Vagina (tissue), 2 donors: ENCODE data around the gene ATXN10. TPM values are rescaled to one million over a fixed set of nuclear protein-coding genes. Genes with fewer than 3 reads are reported as not detected.

ENCODE experiments used
- DNase-seq, 2 donors: peaks; one replicate each; pipeline ENCODE4 v3.0.0-alpha.2; 2017; ENCODE audit errors: extremely low spot score in 2 of 2
- H3K27ac ChIP-seq: fragments of 200-600 bp; sonication (generic); one replicate; pipeline ENCODE4 v1.5.1; 2019
- H3K27me3 ChIP-seq: fragments of 200-600 bp; sonication (generic); one replicate; pipeline ENCODE4 v1.5.1; 2019
- H3K36me3 ChIP-seq, 2 donors: fragments of 200-600 bp; sonication (generic); one replicate each; pipeline ENCODE4 v1.5.1; 2017 to 2019
- H3K4me1 ChIP-seq: fragments of 200-600 bp; sonication (generic); one replicate; pipeline ENCODE4 v1.5.1; 2019
- H3K4me3 ChIP-seq, 2 donors: fragments of 200-600 bp; sonication (generic); 1 replicate in 1 of 2; 2 replicates in 1 of 2; pipeline ENCODE4 v1.5.1; 2016 to 2019
- H3K9me3 ChIP-seq: fragments of 200-600 bp; sonication (generic); one replicate; pipeline ENCODE4 v1.5.1; 2019
- POLR2A ChIP-seq, 2 donors: fragments of 450-650 bp; IDR thresholded peaks; one replicate each; pipeline ENCODE4 v1.6.1; 2017; ENCODE audit warnings: antibody characterized with exemption in 2 of 2, mild to moderate bottlenecking in 2 of 2, moderate library complexity in 2 of 2
- POLR2AphosphoS5 ChIP-seq, 2 donors: sonication (generic); formaldehyde crosslinking; IDR thresholded peaks; one replicate each; pipeline ENCODE4 v1.9.0; 2017; ENCODE audit warnings: antibody characterized with exemption in 2 of 2, mild to moderate bottlenecking in 2 of 2, low read depth in 1 of 2; ENCODE audit not compliant: insufficient read depth in 1 of 2
- intact Hi-C: fragments of 100-400 bp; cut with DNase I; formaldehyde crosslinking; loops from one replicate; pipeline ENCODE4 v1.15.1; 2023
- total RNA-seq: library from RNA; depleted of rRNA; stranded (reverse); fragments of >200 nt; gene quantifications from one replicate; pipeline ENCODE4 v1.2.3, GENCODE V29; 2016
- TF ChIP-seq, protein P1 (sequence below), 3 experiments: fragments of 450-650 bp in 2 of 3; fragments of 200-600 bp in 1 of 3; sonication (generic) in 1 of 3; IDR thresholded peaks; one replicate each; pipeline ENCODE4 v1.5.1; 2017 to 2019; ENCODE audit warnings: antibody characterized with exemption in 3 of 3, mild to moderate bottlenecking in 2 of 3, moderate library complexity in 2 of 3

ATXN10 gene
- total RNA-seq, 1 donor from 2014 or later = 116 TPM

DNA sequence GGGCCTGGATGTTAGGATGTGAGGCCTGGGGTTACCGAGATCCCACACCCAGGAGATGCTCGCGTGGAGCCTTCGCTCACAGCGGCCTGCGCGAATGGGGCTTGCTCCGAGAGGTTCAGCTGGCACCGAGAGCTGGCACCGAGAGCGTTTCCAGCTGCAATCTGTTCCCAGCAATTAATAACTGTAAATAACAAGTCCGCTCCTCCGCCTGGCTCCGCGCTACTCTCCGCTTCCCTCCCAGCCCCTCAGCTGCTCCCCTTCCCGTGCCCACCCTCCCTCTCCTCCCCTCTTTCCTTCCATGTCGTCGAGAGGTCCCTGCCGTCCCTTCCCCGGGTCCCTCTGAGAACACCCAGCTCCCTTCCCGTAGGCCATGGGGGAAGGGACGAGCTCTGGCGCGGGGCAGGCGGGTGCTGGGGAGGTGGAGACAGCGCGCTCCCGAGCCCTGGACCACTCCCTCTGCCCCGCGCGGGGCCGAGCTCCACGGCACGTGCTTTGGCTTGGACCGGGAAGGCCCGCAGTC is 194.6 kb downstream of the ATXN10 start:
- peak in 1 of 2 donors; percentile 81 for DNase-seq
- no peaks in the 10 kb centered on the region for H3K36me3 ChIP-seq
- H3K27me3 ChIP-seq = no peaks in the 10 kb centered on the region
- TF ChIP-seq POLR2AphosphoS5 (IDR thresholded peaks at IDR 0.05; ENCODE audit: insufficient read depth in 1 of 2, low read depth in 1 of 2) (no peak), POLR2A (IDR thresholded peaks at IDR 0.05) (no peak)
- TF ChIP-seq, protein P1, sequence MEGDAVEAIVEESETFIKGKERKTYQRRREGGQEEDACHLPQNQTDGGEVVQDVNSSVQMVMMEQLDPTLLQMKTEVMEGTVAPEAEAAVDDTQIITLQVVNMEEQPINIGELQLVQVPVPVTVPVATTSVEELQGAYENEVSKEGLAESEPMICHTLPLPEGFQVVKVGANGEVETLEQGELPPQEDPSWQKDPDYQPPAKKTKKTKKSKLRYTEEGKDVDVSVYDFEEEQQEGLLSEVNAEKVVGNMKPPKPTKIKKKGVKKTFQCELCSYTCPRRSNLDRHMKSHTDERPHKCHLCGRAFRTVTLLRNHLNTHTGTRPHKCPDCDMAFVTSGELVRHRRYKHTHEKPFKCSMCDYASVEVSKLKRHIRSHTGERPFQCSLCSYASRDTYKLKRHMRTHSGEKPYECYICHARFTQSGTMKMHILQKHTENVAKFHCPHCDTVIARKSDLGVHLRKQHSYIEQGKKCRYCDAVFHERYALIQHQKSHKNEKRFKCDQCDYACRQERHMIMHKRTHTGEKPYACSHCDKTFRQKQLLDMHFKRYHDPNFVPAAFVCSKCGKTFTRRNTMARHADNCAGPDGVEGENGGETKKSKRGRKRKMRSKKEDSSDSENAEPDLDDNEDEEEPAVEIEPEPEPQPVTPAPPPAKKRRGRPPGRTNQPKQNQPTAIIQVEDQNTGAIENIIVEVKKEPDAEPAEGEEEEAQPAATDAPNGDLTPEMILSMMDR (IDR thresholded peaks at IDR 0.05) = no peak
- H3K4me3 ChIP-seq = peak overlapping the region in 1 of 2 donors; percentile 28
- intact Hi-C loops = no loop called here
- no peak overlapping the region for H3K27ac ChIP-seq
- no peaks in the 10 kb centered on the region for H3K9me3 ChIP-seq
- peaks cover 42% of the 10 kb centered on the region for H3K4me1 ChIP-seq

DNA sequence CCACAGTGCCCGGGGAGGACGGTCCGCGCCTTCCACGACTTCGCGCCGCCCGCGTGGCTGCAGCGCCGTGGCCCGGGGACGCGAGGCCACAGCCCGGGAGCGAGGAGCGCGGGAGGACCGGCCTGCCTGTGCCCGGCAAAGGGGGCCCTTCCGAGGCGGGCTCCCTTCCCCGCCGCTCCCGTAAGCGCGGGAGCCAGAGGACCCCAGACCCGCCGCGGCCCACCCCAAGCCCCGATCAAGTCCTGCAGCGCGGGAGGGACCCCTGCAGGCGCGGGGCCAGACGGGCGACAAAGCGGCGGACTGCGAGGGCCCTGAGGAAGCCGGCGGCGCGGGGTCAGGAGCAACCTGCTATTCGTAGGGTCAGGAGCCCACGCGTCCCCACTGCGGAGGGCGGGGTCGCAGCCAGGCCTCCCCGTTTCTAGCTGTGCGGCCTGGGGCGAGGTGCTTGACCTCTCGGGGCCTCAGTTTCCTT is 195.0 kb downstream of the ATXN10 start:
- H3K4me1 ChIP-seq = peaks cover 42% of the 10 kb centered on the region
- intact Hi-C loops = no loop called here
- H3K27ac ChIP-seq = no peak overlapping the region
- no peaks in the 10 kb centered on the region for H3K27me3 ChIP-seq
- no peak for DNase-seq
- no peaks in the 10 kb centered on the region for H3K36me3 ChIP-seq
- no peak for TF ChIP-seq POLR2AphosphoS5 (IDR thresholded peaks at IDR 0.05; ENCODE audit: insufficient read depth in 1 of 2, low read depth in 1 of 2)
- no peak for TF ChIP-seq POLR2A (IDR thresholded peaks at IDR 0.05)
- TF ChIP-seq, protein P1 (IDR thresholded peaks at IDR 0.05) = no peak
- H3K4me3 ChIP-seq = peak overlapping the region; percentile 28
- no peaks in the 10 kb centered on the region for H3K9me3 ChIP-seq

DNA sequence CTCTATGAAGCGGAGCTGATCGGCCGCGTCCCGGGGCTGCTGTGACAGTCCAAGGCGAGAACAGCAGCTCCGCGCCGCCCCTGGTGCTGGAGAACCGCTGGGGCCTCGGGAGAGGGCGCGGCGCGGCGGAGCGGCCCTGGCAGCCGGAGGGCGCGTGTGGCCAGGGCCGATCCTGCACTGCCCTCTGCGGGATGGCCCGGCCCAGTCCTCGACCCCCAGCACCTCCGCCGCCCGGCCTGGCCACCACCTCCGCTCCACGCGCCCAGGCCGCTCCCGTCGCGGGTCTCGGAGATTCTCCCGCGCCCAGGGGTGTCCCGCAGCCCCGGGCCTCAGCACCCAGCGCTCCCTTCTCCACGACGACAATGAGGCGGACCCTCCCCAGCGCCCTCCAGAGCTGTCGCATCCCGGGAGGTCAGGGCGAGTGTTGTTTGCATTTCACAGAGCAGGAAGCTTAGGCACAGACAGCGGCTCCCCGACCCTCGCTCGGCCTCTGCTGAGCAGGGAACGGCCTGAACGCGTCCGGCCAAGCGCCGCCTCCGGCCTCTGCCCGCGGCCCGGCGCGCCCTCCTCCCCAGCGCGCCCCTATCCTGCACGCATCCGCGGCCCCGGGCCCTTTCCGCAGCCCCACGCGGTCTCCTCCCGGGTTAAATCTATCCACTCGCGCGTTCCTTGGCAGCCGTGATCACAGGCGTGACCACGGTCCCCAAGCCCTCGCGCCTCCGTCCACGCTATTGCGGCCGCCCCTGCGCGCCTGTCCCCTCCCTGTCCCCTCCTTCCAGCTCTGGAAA is 195.7 kb downstream of the ATXN10 start:
- Histone ChIP-seq H3K4me3 (peak overlapping the region; percentile 28), H3K27ac (no peak overlapping the region), H3K27me3 (no peaks in the 10 kb centered on the region), H3K36me3 (no peaks in the 10 kb centered on the region), H3K4me1 (peaks cover 42% of the 10 kb centered on the region), H3K9me3 (no peaks in the 10 kb centered on the region)
- TF ChIP-seq, protein P1 (IDR thresholded peaks at IDR 0.05) = no peak
- no peak for TF ChIP-seq POLR2A (IDR thresholded peaks at IDR 0.05)
- DNase-seq = no peak
- intact Hi-C loops = no loop called here

DNA sequence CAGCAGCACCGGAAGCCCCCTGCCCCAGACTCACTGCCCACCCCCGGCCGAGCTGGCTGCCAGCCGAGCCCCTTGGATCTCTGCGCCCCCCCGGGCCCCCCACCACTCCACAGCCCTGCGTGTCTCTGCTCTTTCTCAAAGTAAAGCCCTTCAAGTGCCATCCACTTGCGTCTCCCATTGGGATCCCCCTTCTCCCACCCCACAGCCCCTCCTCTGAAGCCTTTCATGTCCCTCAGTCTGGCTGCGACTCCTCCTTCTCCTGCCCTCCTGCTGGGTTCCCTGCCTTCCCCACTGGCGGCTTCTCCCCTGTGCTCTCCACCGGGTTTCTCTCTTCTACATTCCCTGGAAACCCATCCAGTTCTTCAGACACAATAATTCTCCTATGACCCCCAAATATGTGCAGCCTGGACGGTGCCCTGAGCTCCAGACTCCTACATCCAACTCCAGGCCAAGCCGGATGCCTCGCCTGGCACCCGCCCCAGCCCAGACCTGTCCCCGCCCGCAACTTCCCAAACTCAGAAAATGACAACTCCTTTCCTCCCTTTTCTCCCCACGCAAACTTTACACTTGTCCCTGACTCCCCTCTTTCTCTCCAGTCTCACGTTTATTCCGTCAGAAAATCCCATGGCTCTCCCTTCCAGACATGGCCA is 196.4 kb downstream of the ATXN10 start:
- intact Hi-C loops = no loop called here
- DNase-seq = peak in 1 of 2 donors; percentile 72

More for the DNA sequence above, 196.4 kb downstream of the ATXN10 start:
- H3K36me3 ChIP-seq = no peaks in the 10 kb centered on the region
- H3K4me1 ChIP-seq = peaks cover 42% of the 10 kb centered on the region
- no peaks in the 10 kb centered on the region for H3K9me3 ChIP-seq
- H3K4me3 ChIP-seq = peak overlapping the region in 1 of 2 donors; percentile 10
- no peak overlapping the region for H3K27ac ChIP-seq
- TF ChIP-seq, protein P1 (IDR thresholded peaks at IDR 0.05) = no peak
- TF ChIP-seq POLR2AphosphoS5 (IDR thresholded peaks at IDR 0.05; ENCODE audit: insufficient read depth in 1 of 2, low read depth in 1 of 2) (no peak), POLR2A (IDR thresholded peaks at IDR 0.05) (no peak)
- no peaks in the 10 kb centered on the region for H3K27me3 ChIP-seq
